Thymus (tissue), 11 donors: ENCODE measurements around the gene LRRC17. TPM values are rescaled to one million over a fixed set of nuclear protein-coding genes. Genes with fewer than 3 reads are reported as not detected.
"Not testable (repeated sequence)": the region's sequence is repeated elsewhere in the genome, so short reads cannot be mapped to it uniquely, and the experiment has no call there.

ENCODE experiments used
- DNase-seq, 9 donors: peaks; one replicate each; pipeline ENCODE4 v3.0.0-alpha.2; 2013; ENCODE audit warnings: low spot score in 9 of 9, low read depth in 6 of 9, missing footprints in 1 of 9
- H3K27ac ChIP-seq, 2 donors: one replicate each; pipeline ENCODE4 v1.5.1; 2013; ENCODE audit warnings: control low read depth in 1 of 2, low read depth in 1 of 2, low read length in 1 of 2, mild to moderate bottlenecking in 1 of 2, moderate library complexity in 1 of 2
- H3K27me3 ChIP-seq, 2 donors: one replicate each; pipeline ENCODE4 v1.5.1; 2013; ENCODE audit warnings: low read length in 1 of 2; ENCODE audit not compliant: control insufficient read depth in 2 of 2, insufficient read depth in 1 of 2
- H3K36me3 ChIP-seq, 2 donors: one replicate each; pipeline ENCODE4 v1.5.1; 2013; ENCODE audit warnings: low read length in 1 of 2, mild to moderate bottlenecking in 1 of 2, moderate library complexity in 1 of 2; ENCODE audit not compliant: control insufficient read depth in 2 of 2, insufficient read depth in 2 of 2
- H3K4me1 ChIP-seq, 2 donors: one replicate each; pipeline ENCODE4 v1.5.1; 2013; ENCODE audit warnings: low read length in 2 of 2; ENCODE audit not compliant: control insufficient read depth in 2 of 2, insufficient read depth in 2 of 2
- H3K4me3 ChIP-seq, 2 donors: one replicate each; pipeline ENCODE4 v1.5.1; 2013; ENCODE audit warnings: low read length in 2 of 2, control low read depth in 1 of 2, mild to moderate bottlenecking in 1 of 2
- H3K9me3 ChIP-seq, 2 donors: one replicate each; pipeline ENCODE4 v1.5.1; 2013; ENCODE audit warnings: low read length in 1 of 2, mild to moderate bottlenecking in 1 of 2; ENCODE audit not compliant: control insufficient read depth in 2 of 2, insufficient read depth in 1 of 2
- WGBS: extraction: QIAGEN DNeasy Blood & Tissue Kit; methylation state at CpG from one replicate; pipeline ENCODE4 v1.1.7; 2013; 5-methylcytosine and 5-hydroxymethylcytosine counted together
- polyA plus RNA-seq: library from polyadenylated mRNA; stranded (reverse); fragments of 200-250 nt; gene quantifications from one replicate; pipeline ENCODE4 v1.2.3, GENCODE V29; 2013
- total RNA-seq: library from RNA; stranded (reverse); fragments of 120-200 nt; gene quantifications from one replicate; pipeline ENCODE4 v1.2.4, GENCODE V29; 2013
- donor health status: healthy.

The LRRC17 gene
- total and polyA plus RNA-seq, 2 donors = 2.6 to 27.8 TPM

GRCh38 chr7:102895602-102896001, 17.2 kb upstream of the LRRC17 start:
- WGBS = 86% methylated on average over 3 of the region's 3 CpGs
- Histone ChIP-seq H3K4me1 (no peaks in the 10 kb centered on the region), H3K4me3 (no peak overlapping the region), H3K27me3 (no peaks in the 10 kb centered on the region), H3K27ac (no peak overlapping the region), H3K9me3 (no peaks in the 10 kb centered on the region), H3K36me3 (no peaks in the 10 kb centered on the region)
- no peak for DNase-seq

GRCh38 chr7:102896585-102896984, 16.2 kb upstream of the LRRC17 start:
- no peak overlapping the region for H3K4me3 ChIP-seq
- H3K4me1 ChIP-seq = no peaks in the 10 kb centered on the region
- DNase-seq = no peak
- no peaks in the 10 kb centered on the region for H3K27me3 ChIP-seq
- H3K27ac ChIP-seq = no peak overlapping the region
- no peaks in the 10 kb centered on the region for H3K36me3 ChIP-seq
- H3K9me3 ChIP-seq = no peaks in the 10 kb centered on the region

GRCh38 chr7:102897211-102897631, 15.6 kb upstream of the LRRC17 start:
- Histone ChIP-seq H3K4me3 (no peak overlapping the region), H3K27ac (no peak overlapping the region), H3K4me1 (no peaks in the 10 kb centered on the region), H3K9me3 (no peaks in the 10 kb centered on the region), H3K36me3 (no peaks in the 10 kb centered on the region), H3K27me3 (no peaks in the 10 kb centered on the region)
- WGBS = 62% methylated on average over 2 of the region's 2 CpGs
- no peak for DNase-seq

- Histone ChIP-seq H3K36me3 (no peaks in the 10 kb centered on the region), H3K27me3 (no peaks in the 10 kb centered on the region), H3K27ac (no peak overlapping the region), H3K4me1 (no peaks in the 10 kb centered on the region), H3K9me3 (no peaks in the 10 kb centered on the region), H3K4me3 (no peak overlapping the region)
- no peak for DNase-seq
- 95% methylated on average over 5 of the region's 5 CpGs for WGBS
Measured at GRCh38 chr7:102897856-102898531, 14.8 kb upstream of the LRRC17 start.

GRCh38 chr7:102898532-102898859, 14.3 kb upstream of the LRRC17 start:
- Histone ChIP-seq H3K9me3 (no peaks in the 10 kb centered on the region), H3K27ac (no peak overlapping the region), H3K36me3 (no peaks in the 10 kb centered on the region), H3K4me3 (no peak overlapping the region), H3K4me1 (no peaks in the 10 kb centered on the region), H3K27me3 (no peaks in the 10 kb centered on the region)
- WGBS = 92% methylated on average over 5 of the region's 5 CpGs
- DNase-seq = no peak

- H3K4me3 ChIP-seq, H3K36me3 ChIP-seq, H3K9me3 ChIP-seq, DNase-seq, H3K27ac ChIP-seq, H3K4me1 ChIP-seq, H3K27me3 ChIP-seq: not testable (repeated sequence)
- WGBS = 94% methylated on average over 2 of the region's 2 CpGs
Measured at GRCh38 chr7:102902052-102902451, 10.7 kb upstream of the LRRC17 start.

GRCh38 chr7:102903576-102903975, 9.2 kb upstream of the LRRC17 start:
- H3K9me3 ChIP-seq = not testable (repeated sequence)
- 100% methylated on average over 1 of the region's 1 CpG for WGBS

GRCh38 chr7:102908676-102909075, 4.1 kb upstream of the LRRC17 start:
- no peak overlapping the region for H3K4me3 ChIP-seq
- H3K27ac ChIP-seq = no peak overlapping the region
- H3K36me3 ChIP-seq = no peaks in the 10 kb centered on the region
- no peak for DNase-seq
- H3K9me3 ChIP-seq = peaks cover 0 to 5% of the 10 kb centered on the region in 2 donors
- H3K27me3 ChIP-seq = no peaks in the 10 kb centered on the region
- H3K4me1 ChIP-seq = peaks cover 0 to 5% of the 10 kb centered on the region in 2 donors

More at GRCh38 chr7:102903576-102903975, 9.2 kb upstream of the LRRC17 start:
- H3K4me3 ChIP-seq, H3K36me3 ChIP-seq, H3K4me1 ChIP-seq, H3K27me3 ChIP-seq, H3K27ac ChIP-seq, DNase-seq: not testable (repeated sequence)

- Histone ChIP-seq H3K27me3 (no peaks in the 10 kb centered on the region), H3K4me1 (peaks cover 0 to 5% of the 10 kb centered on the region in 2 donors), H3K27ac (peak overlapping the region in 1 of 2 donors; percentile 1), H3K4me3 (peak overlapping the region in 1 of 2 donors; percentile 0), H3K9me3 (peaks cover 0 to under 1% of the 10 kb centered on the region in 2 donors), H3K36me3 (no peaks in the 10 kb centered on the region)
- DNase-seq = no peak
- 93% methylated on average over 9 of the region's 9 CpGs for WGBS
Measured at GRCh38 chr7:102913826-102914225, 1.0 kb downstream of the LRRC17 start.
